ENCODE measurements around the gene DLGAP1. TPM values are rescaled to one million over a fixed set of nuclear protein-coding genes. Genes with fewer than 3 reads are reported as not detected.

DLGAP1 gene
- total and polyA plus RNA-seq, 4 donors, result 0.06 to 1.2 (median 0.17) TPM; not detected in 1

- 58% methylated on average over 5 of the region's 5 CpGs for WGBS
- H3K9ac ChIP-seq (ENCODE audit: low read depth in 1 of 2, low read length in 2 of 2), result no peak overlapping the region
- no peaks in the 10 kb centered on the region for H3K27me3 ChIP-seq (ENCODE audit: control insufficient read depth in 4 of 4, insufficient read depth in 4 of 4, low read length in 3 of 4)
- no peak overlapping the region for H3K27ac ChIP-seq (ENCODE audit: low read depth in 1 of 2, low read length in 2 of 2)
- DNase-seq (ENCODE audit: low spot score), result no peak
- H3K4me3 ChIP-seq (ENCODE audit: low read depth in 1 of 3, low read length in 3 of 3), result no peak overlapping the region
- no peaks in the 10 kb centered on the region for H3K9me3 ChIP-seq (ENCODE audit: control insufficient read depth in 4 of 4, low read length in 3 of 4)
- H3K36me3 ChIP-seq (ENCODE audit: control insufficient read depth in 4 of 4, insufficient read depth in 3 of 4, low read depth in 1 of 4, low read length in 3 of 4), result no peaks in the 10 kb centered on the region
- TF ChIP-seq FOXA2 (IDR thresholded peaks at IDR 0.05) (no peak), JUND (IDR thresholded peaks at IDR 0.05) (no peak), RXRA (IDR thresholded peaks at IDR 0.05) (no peak), REST (IDR thresholded peaks at IDR 0.05) (no peak), TAF1 (conservative IDR thresholded peaks at IDR 0.05) (no peak), MAX (IDR thresholded peaks at IDR 0.05) (no peak), SP1 (IDR thresholded peaks at IDR 0.05) (no peak), RAD21 (IDR thresholded peaks at IDR 0.05) (peak; percentile 51 to 67), ZBTB33 (IDR thresholded peaks at IDR 0.05) (no peak), CTCF (IDR thresholded peaks at IDR 0.05; ENCODE audit: low read depth, low read length, missing input control) (peak; percentile 34)
- no peaks in the 10 kb centered on the region for H3K4me1 ChIP-seq (ENCODE audit: control insufficient read depth in 4 of 4, insufficient read depth in 4 of 4, low read length in 3 of 4)
These were observed 973.4 kb downstream of the DLGAP1 start for GRCh38 chr18:3481696-3482210.

GRCh38 chr18:3480827-3481573, 974.1 kb downstream of the DLGAP1 start:
- no peak overlapping the region for H3K27ac ChIP-seq (ENCODE audit: low read depth in 1 of 2, low read length in 2 of 2)
- no peaks in the 10 kb centered on the region for H3K27me3 ChIP-seq (ENCODE audit: control insufficient read depth in 4 of 4, insufficient read depth in 4 of 4, low read length in 3 of 4)
- no peak for TF ChIP-seq SP1 (IDR thresholded peaks at IDR 0.05)
- TF ChIP-seq REST (IDR thresholded peaks at IDR 0.05), result no peak
- TF ChIP-seq FOXA1 (IDR thresholded peaks at IDR 0.05), result no peak
- H3K9me3 ChIP-seq (ENCODE audit: control insufficient read depth in 4 of 4, low read length in 3 of 4), result no peaks in the 10 kb centered on the region
- no peaks in the 10 kb centered on the region for H3K4me1 ChIP-seq (ENCODE audit: control insufficient read depth in 4 of 4, insufficient read depth in 4 of 4, low read length in 3 of 4)
- H3K4me3 ChIP-seq (ENCODE audit: low read depth in 1 of 3, low read length in 3 of 3), result no peak overlapping the region
- DNase-seq (ENCODE audit: low spot score), result no peak
- no peak overlapping the region for H3K9ac ChIP-seq (ENCODE audit: low read depth in 1 of 2, low read length in 2 of 2)
- WGBS, result 96% methylated on average over 5 of the region's 5 CpGs
- no peaks in the 10 kb centered on the region for H3K36me3 ChIP-seq (ENCODE audit: control insufficient read depth in 4 of 4, insufficient read depth in 3 of 4, low read depth in 1 of 4, low read length in 3 of 4)

All from liver (tissue), 9 donors.